Vagina (tissue), 2 donors: ENCODE results near the gene MAGOH. TPM values are rescaled to one million over a fixed set of nuclear protein-coding genes. Genes with fewer than 3 reads are reported as not detected.

Experiments used
- DNase-seq, 2 donors: peaks; one replicate each; pipeline ENCODE4 v3.0.0-alpha.2; 2017; ENCODE audit errors: extremely low spot score in 2 of 2
- H3K27ac ChIP-seq: fragments of 200-600 bp; sonication (generic); one replicate; pipeline ENCODE4 v1.5.1; 2019
- H3K27me3 ChIP-seq: fragments of 200-600 bp; sonication (generic); one replicate; pipeline ENCODE4 v1.5.1; 2019
- H3K36me3 ChIP-seq, 2 donors: fragments of 200-600 bp; sonication (generic); one replicate each; pipeline ENCODE4 v1.5.1; 2017 to 2019
- H3K4me1 ChIP-seq: fragments of 200-600 bp; sonication (generic); one replicate; pipeline ENCODE4 v1.5.1; 2019
- H3K4me3 ChIP-seq, 2 donors: fragments of 200-600 bp; sonication (generic); 1 replicate in 1 of 2; 2 replicates in 1 of 2; pipeline ENCODE4 v1.5.1; 2016 to 2019
- H3K9me3 ChIP-seq: fragments of 200-600 bp; sonication (generic); one replicate; pipeline ENCODE4 v1.5.1; 2019
- POLR2A ChIP-seq, 2 donors: fragments of 450-650 bp; IDR thresholded peaks; one replicate each; pipeline ENCODE4 v1.6.1; 2017; ENCODE audit warnings: antibody characterized with exemption in 2 of 2, mild to moderate bottlenecking in 2 of 2, moderate library complexity in 2 of 2
- POLR2AphosphoS5 ChIP-seq, 2 donors: sonication (generic); formaldehyde crosslinking; IDR thresholded peaks; one replicate each; pipeline ENCODE4 v1.9.0; 2017; ENCODE audit warnings: antibody characterized with exemption in 2 of 2, mild to moderate bottlenecking in 2 of 2, low read depth in 1 of 2; ENCODE audit not compliant: insufficient read depth in 1 of 2
- intact Hi-C: fragments of 100-400 bp; cut with DNase I; formaldehyde crosslinking; loops from one replicate; pipeline ENCODE4 v1.15.1; 2023
- total RNA-seq: library from RNA; depleted of rRNA; stranded (reverse); fragments of >200 nt; gene quantifications from one replicate; pipeline ENCODE4 v1.2.3, GENCODE V29; 2016
- TF ChIP-seq, protein P1 (sequence below), 3 experiments: fragments of 450-650 bp in 2 of 3; fragments of 200-600 bp in 1 of 3; sonication (generic) in 1 of 3; IDR thresholded peaks; one replicate each; pipeline ENCODE4 v1.5.1; 2017 to 2019; ENCODE audit warnings: antibody characterized with exemption in 3 of 3, mild to moderate bottlenecking in 2 of 3, moderate library complexity in 2 of 3

MAGOH gene
- total RNA-seq, 1 donor from 2014 or later: 23.6 TPM

- TF ChIP-seq, protein P1, sequence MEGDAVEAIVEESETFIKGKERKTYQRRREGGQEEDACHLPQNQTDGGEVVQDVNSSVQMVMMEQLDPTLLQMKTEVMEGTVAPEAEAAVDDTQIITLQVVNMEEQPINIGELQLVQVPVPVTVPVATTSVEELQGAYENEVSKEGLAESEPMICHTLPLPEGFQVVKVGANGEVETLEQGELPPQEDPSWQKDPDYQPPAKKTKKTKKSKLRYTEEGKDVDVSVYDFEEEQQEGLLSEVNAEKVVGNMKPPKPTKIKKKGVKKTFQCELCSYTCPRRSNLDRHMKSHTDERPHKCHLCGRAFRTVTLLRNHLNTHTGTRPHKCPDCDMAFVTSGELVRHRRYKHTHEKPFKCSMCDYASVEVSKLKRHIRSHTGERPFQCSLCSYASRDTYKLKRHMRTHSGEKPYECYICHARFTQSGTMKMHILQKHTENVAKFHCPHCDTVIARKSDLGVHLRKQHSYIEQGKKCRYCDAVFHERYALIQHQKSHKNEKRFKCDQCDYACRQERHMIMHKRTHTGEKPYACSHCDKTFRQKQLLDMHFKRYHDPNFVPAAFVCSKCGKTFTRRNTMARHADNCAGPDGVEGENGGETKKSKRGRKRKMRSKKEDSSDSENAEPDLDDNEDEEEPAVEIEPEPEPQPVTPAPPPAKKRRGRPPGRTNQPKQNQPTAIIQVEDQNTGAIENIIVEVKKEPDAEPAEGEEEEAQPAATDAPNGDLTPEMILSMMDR (IDR thresholded peaks at IDR 0.05): peak; percentile 76 to 85 (median 77)
- TF ChIP-seq POLR2A (IDR thresholded peaks at IDR 0.05) (no peak), POLR2AphosphoS5 (IDR thresholded peaks at IDR 0.05; ENCODE audit: insufficient read depth in 1 of 2, low read depth in 1 of 2) (no peak)
- Histone ChIP-seq H3K4me1 (no peaks in the 10 kb centered on the region), H3K27ac (no peak overlapping the region), H3K4me3 (no peak overlapping the region), H3K36me3 (no peaks in the 10 kb centered on the region), H3K27me3 (no peaks in the 10 kb centered on the region), H3K9me3 (no peaks in the 10 kb centered on the region)
- DNase-seq: no peak
- intact Hi-C loops: loop anchor here (2.0 kb wide), 1 partner anchor 114 kb away; no protein-coding TSS in a partner anchor
Measured at GRCh38 chr1:53278298-53278725, 40.0 kb upstream of the MAGOH start.

- intact Hi-C loops: no loop called here
- TF ChIP-seq POLR2A (IDR thresholded peaks at IDR 0.05) (no peak), POLR2AphosphoS5 (IDR thresholded peaks at IDR 0.05; ENCODE audit: insufficient read depth in 1 of 2, low read depth in 1 of 2) (no peak)
- TF ChIP-seq, protein P1 (IDR thresholded peaks at IDR 0.05): no peak
Measured at GRCh38 chr1:53277326-53277725, 39.0 kb upstream of the MAGOH start.

DNA sequence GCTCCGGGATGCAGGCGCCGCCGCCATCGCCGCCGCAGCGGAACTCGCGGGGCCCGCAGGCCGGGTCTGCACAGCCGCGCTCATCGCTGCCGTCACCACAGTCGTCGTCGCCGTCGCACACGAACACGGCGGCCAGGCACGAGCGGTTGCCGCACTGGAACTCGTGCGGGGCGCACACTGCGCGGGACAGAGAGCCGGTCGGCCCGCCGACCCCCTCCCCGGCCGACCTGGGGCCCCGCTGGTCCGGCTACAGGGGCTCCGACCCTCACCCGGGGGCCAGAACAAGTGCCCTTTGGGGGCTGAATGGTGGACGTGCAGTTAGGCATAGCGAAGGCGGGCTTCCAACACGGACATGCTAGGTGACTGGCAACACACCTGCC lies 38.6 kb upstream of the MAGOH start:
- Histone ChIP-seq H3K9me3 (no peaks in the 10 kb centered on the region), H3K4me3 (no peak overlapping the region), H3K4me1 (no peaks in the 10 kb centered on the region), H3K27ac (no peak overlapping the region), H3K27me3 (no peaks in the 10 kb centered on the region), H3K36me3 (no peaks in the 10 kb centered on the region)
- TF ChIP-seq POLR2AphosphoS5 (IDR thresholded peaks at IDR 0.05; ENCODE audit: insufficient read depth in 1 of 2, low read depth in 1 of 2): no peak
- TF ChIP-seq POLR2A (IDR thresholded peaks at IDR 0.05): no peak
- TF ChIP-seq, protein P1 (IDR thresholded peaks at IDR 0.05): no peak
- intact Hi-C loops: no loop called here
- no peak for DNase-seq

More at GRCh38 chr1:53277326-53277725, 39.0 kb upstream of the MAGOH start:
- no peaks in the 10 kb centered on the region for H3K27me3 ChIP-seq
- no peak overlapping the region for H3K4me3 ChIP-seq
- H3K9me3 ChIP-seq: no peaks in the 10 kb centered on the region
- DNase-seq: no peak
- H3K36me3 ChIP-seq: no peaks in the 10 kb centered on the region
- no peaks in the 10 kb centered on the region for H3K4me1 ChIP-seq
- no peak overlapping the region for H3K27ac ChIP-seq

DNA sequence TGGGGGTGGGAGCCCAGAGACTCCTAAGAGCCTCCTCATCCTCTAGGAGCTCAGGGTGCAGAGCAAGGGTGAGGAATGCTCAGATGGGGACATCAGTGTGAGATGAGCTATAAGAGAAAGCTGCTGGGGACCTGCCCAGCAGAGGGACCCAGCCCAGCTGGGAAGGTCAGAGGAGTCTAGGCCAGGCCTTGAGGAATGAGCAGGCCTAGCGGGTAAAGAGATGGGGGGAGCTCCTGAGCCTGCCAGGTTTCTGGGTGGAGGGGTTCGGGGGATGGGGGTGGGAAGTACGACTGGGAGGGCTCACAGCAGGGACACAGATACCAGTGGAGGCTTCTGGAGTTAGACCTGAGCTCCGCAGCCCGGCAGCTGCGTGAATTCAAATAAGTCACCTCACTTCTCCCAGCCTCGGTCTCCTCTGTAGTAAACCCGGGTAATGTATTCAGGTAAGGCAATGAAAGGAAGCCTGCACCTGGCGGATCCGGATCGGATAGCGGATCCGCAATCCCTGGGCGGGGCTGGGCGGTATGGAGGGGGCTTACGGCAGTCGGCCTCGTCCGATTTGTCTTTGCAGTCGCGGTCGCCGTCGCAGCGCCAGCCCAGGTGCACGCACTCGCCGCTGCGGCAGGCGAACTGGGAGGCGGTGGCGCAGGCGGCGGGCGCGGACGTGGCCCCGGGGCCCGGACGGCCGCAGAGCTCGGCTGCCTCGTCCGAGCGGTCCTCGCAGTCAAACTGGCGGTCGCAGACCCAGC lies 38.0 kb upstream of the MAGOH start:
- Histone ChIP-seq H3K4me3 (no peak overlapping the region), H3K27ac (no peak overlapping the region), H3K9me3 (no peaks in the 10 kb centered on the region), H3K27me3 (no peaks in the 10 kb centered on the region), H3K4me1 (no peaks in the 10 kb centered on the region), H3K36me3 (no peaks in the 10 kb centered on the region)
- no peak for TF ChIP-seq POLR2A (IDR thresholded peaks at IDR 0.05)
- TF ChIP-seq, protein P1 (IDR thresholded peaks at IDR 0.05): no peak
- TF ChIP-seq POLR2AphosphoS5 (IDR thresholded peaks at IDR 0.05; ENCODE audit: insufficient read depth in 1 of 2, low read depth in 1 of 2): no peak
- intact Hi-C loops: no loop called here
- no peak for DNase-seq

DNA sequence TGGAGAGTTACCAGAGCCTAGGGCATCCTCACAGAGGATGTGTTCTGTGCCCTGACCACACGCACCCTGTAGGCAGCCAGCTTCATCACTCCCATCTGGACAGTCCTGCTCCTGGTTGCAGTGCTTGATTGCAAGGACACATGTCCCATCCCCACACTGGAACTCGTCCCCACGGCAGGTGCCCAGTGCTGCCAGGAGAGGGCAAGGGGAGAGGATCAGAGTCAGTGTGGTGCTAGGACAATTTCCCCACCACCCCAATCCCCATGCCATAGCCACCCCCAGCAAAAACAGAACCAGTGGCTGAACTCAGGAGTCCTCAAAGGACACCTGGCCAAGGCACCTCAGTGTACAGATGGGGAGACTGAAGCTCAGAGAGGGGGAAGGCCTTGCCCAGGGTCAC lies 37.2 kb upstream of the MAGOH start:
- H3K4me1 ChIP-seq: no peaks in the 10 kb centered on the region
- H3K36me3 ChIP-seq: no peaks in the 10 kb centered on the region
- H3K27me3 ChIP-seq: no peaks in the 10 kb centered on the region
- intact Hi-C loops: no loop called here
- H3K9me3 ChIP-seq: no peaks in the 10 kb centered on the region
- no peak for DNase-seq
- H3K27ac ChIP-seq: no peak overlapping the region
- no peak for TF ChIP-seq POLR2A (IDR thresholded peaks at IDR 0.05)
- TF ChIP-seq POLR2AphosphoS5 (IDR thresholded peaks at IDR 0.05; ENCODE audit: insufficient read depth in 1 of 2, low read depth in 1 of 2): no peak
- TF ChIP-seq, protein P1 (IDR thresholded peaks at IDR 0.05): no peak
- H3K4me3 ChIP-seq: no peak overlapping the region
